Activated T-helper 1 cell treated with anti-CD3 and anti-CD28 coated beads, Interleukin-2, amount 50 U/mL, for 16 hours (primary cell): ENCODE measurements around the gene PTTG2.
"Not testable (repeated sequence)": the region's sequence is repeated elsewhere in the genome, so short reads cannot be mapped to it uniquely, and the experiment has no call there.

ENCODE experiments used
- DNase-seq, 2 donors: peaks; one replicate each; pipeline ENCODE4 v3.0.0-alpha.2; 2020; ENCODE audit warnings: low read depth in 1 of 2, low spot score in 1 of 2

The PTTG2 gene

DNA sequence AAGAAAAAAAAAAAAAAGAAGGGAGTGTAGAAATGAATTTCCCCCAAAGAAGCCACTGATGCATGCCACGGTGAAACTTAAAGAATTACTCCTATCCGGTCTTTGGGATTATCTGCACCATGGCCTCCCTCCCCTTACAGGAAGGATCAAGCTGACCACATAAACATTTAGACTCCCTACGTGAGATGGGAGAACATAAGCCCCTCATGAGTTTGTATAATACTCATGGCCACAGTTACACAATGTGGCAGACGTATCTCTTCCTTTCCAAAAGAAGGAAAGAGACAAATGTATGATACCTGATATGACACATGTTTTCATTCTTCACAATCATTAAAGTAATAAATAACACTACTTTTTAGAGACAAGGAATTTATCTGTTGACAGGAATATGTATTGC, 3.3 kb upstream of the PTTG2 start:
- no peak for DNase-seq

DNA sequence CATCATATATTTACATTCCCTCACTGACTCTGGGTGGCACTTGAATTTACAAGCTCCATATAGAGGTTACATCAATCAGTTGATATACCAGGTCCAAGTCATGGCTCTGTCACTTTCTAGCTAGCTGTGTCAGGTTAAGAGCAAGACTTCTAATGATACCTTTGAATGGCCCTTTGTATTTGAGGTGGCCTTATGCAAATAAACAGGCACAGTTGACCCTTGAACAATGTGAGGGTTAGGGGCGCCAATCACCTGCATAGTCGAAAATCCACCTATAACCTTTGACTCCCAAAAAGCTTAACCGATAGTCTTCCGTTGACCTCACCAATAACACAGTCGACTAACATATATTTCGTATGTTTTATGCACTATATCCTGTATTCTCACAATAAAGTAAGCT, 1.3 kb upstream of the PTTG2 start:
- DNase-seq: no peak

DNA sequence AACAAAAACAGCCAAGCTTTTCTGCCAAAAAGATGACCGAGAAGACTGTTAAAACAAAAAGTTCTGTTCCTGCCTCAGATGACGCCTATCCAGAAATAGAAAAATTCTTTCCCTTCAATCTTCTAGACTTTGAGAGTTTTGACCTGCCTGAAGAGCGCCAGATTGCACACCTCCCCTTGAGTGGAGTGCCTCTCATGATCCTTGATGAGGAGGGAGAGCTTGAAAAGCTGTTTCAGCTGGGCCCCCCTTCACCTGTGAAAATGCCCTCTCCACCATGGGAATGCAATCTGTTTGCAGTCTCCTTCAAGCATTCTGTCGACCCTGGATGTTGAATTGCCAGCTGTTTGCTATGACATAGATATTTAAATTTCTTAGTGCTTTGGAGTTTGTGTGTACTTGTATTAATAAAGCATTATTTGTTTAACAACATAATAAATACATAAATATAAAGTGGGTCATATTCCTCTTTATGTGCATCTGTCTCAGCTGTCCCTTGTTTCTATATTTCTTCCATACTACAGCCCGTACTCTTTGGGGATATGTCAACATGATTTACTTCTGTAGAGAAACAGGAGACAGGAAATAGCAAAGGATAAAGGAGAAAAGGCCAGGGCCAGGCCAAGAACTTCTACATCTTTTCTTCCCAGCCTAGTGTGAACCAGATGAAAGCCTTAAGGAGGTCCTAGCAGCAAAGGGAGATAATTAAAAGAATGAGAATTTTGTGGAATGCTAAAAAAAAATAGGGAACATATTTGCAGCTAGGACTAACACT, 667 bp downstream of the PTTG2 start:
- no peak for DNase-seq

DNA sequence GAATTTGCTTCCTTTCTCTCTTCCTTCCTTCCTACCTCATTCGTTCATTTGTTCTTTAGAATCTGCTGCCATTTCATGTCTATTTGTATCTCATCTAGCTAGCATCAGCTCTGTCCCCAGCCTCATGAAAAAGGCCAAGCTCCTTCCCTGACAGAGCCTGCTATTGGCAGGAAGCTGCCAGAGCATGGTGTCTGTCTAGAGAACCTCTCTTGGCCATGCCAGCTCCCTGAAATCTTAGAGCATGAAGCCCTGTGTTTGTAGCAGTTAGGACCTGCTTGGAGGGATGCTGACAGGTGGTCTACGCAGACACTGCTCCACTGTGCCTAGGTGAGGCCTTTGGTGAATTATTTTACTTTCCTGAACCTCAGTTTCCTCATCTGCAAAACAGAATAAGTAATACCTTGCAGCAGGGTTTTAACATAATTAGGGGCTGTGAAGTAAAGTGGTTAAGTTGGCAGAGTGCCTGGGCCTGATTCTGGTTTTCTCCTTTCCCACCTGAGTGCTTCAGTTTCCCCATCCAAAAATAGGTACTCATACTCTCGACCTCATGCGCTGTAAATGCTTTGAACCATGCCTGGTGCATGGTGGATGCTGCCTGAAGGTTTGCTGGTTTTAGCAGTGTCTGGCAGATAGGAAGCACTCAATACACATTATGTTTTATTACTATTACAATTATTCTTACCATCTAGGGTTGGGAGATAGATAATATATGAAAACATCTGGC, 4.7 kb downstream of the PTTG2 start:
- no peak for DNase-seq

DNA sequence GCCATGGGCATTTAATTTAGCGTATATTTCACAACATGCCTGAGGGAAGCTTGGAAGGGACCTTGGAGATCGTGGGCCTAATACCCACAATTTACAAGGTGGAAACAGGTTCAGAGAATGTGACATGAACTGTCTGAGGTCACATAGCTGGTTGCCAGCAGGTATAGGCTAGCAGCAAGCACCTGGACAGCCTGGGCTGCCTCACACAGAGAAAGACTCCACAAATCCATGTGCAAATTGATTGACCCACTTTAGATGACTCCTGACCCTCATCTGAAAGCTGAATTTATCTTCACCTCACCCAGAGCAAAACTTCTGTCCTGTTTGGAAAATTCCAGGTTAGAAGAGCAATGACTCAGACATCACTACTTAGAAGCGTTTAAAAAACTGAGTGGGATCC, 5.8 kb downstream of the PTTG2 start:
- DNase-seq: no peak

DNA sequence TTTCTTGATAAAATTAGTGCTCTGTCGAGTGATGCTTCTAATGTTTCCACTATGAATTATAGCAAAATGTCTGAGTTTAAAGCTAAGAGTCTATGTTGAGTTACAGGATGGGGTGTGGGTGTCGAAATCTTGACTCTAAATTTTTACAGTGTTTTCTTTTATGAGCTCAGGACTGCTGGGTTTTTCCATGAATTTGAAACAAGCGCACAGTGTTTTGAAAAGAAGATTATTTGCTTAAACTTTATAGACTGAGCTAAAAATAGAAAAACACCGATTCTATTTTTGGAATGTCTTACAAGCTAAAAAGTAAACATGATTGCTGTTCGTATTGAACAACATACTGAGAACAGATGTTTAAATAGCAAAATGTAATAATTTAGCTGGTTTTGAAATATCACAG, 7.5 kb downstream of the PTTG2 start:
- DNase-seq: no peak

DNA sequence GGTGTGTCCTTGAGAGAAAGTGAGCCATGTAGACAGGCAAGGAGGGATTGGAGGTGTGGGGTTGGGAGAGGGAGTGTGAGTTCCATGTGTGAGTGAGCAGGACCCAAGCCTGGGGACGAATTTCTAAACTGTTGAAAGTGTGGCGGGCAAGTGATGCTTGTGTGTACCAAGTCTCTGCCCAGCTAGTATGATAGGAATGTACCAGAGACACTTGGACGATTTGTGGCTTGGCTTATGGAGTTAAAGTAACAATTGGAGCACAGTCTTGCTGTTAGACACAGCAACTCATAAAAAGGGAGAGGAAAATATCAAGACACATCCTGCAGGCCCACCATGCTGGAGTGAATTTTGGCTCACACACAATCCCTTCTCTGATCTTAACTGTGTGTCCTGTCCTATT, 8.5 kb downstream of the PTTG2 start:
- no peak for DNase-seq

DNA sequence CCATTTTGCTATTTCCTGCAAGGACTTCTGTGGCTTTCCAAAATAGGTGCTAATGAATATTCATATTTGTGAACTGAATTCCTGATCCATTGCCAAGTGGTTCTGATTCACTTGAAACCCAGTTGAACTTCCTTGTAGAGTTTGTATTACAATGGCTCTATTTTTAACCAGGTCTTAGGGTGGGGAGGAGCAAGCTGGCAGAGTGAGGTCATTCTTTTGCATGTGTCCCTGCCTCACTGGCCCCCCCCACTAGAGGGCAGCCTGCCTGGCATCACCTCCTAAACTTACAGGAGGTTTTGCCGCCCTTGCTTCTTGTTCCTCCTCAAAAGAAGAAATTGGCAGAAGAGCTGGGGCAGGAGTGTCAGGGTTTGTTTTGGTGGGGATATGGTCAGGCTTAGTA, 10.5 kb downstream of the PTTG2 start:
- DNase-seq: peak in 1 of 2 donors; percentile 16

DNA sequence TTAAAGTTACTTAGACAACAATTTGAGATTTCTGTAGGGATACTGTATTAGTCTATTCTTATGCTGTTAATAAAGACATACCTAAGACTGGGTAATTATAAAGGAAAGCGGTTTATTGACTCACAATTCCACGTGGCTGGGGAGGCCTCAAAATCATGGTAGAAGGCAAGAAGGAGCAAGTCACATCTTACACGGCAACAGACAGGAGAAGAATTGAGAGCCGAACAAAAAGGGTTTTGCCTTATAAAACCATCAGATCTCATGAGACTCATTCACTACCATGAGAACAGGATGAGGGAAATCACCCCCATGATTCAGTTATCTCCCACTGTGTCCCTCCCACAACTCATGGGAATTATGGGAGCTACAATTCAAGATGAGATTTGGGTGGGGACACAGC, 11.0 kb downstream of the PTTG2 start:
- DNase-seq: no peak

DNA sequence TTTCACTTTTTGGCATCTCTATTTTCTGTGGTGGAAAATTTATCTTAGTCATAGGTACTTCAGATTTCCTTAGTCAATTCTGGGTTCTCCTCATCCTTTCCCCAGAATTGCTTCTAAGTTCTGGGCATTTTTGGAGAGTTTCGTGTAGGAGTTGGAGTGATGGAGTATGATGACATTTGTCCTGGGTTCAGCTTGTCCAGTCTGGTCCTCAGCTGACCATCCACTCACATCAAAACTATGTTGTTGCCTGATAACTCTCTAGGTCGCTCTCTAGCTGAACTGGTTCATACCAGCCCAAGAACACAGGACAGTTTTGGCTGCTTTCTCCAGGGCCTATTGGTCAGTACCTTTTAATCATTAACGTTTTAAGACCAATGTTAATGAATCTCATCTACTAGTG, 13.2 kb downstream of the PTTG2 start:
- DNase-seq: no peak

DNA sequence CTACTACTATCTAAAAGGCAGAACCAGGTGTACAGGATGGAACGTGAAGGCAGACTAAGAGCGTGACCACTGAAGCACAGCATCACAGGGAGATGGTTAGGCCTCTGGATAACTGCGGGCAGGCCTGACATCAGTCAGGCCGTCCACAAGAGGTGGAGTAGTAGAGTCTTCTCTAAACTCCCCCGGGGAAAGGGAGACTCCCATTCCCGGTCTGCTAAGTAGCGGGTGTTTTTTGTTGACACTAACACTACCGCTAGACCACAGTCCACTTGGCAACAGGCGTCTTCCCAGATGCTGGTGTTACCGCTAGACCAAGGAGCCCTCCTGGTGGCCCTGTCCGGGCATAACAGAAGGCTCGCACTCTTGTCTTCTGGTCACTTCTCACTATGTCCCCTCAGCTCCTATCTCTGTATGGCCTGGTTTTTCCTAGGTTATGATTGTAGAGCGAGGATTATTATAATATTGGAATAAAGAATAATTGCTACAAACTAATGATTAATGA, 15.2 kb downstream of the PTTG2 start:
- not testable (repeated sequence) for DNase-seq

DNA sequence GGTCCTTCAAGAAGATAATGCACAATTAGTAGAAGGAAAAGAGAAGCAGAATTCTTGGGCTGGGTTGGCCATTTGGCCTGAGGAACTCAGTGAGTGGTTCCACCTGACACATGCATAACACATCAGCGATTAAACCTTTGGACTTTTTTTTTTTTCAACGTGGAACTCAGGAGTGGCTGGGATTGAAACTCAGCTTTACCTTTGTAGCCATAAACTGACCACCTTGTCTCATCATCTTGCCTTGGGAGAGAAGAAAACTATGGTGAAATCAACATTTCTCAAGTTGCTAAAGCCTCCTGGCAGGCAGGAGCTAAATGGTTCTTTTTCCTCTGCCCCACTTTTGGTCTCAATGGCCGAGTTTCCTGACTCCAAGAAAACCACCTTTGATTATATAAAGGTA, 16.3 kb downstream of the PTTG2 start:
- no peak for DNase-seq

DNA sequence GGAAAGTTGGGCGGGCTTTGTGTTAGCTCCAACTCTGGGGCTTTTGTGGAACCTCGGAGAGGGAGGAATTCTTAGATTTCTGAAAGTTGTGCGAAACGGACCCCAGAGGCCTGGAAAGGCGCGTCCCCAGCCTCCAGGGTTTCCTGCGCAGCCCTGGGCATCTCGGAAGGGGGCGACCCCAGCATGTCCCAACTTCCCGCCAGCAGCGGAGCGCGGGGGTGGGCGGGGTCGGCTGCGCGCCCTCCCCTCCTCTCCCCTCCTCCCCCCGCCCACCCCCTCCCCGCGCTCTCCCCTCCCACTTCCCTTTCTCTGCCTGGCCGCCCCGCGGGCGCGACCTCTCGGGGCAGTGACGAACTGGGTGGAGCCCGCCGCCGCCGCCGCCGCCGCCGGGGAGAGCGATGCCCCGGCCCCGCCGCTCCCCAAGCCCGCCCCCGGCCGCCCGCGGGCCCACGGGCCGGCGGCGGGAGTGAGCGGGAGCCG, 16.8 kb downstream of the PTTG2 start:
- peak; percentile 56 to 63 for DNase-seq

DNA sequence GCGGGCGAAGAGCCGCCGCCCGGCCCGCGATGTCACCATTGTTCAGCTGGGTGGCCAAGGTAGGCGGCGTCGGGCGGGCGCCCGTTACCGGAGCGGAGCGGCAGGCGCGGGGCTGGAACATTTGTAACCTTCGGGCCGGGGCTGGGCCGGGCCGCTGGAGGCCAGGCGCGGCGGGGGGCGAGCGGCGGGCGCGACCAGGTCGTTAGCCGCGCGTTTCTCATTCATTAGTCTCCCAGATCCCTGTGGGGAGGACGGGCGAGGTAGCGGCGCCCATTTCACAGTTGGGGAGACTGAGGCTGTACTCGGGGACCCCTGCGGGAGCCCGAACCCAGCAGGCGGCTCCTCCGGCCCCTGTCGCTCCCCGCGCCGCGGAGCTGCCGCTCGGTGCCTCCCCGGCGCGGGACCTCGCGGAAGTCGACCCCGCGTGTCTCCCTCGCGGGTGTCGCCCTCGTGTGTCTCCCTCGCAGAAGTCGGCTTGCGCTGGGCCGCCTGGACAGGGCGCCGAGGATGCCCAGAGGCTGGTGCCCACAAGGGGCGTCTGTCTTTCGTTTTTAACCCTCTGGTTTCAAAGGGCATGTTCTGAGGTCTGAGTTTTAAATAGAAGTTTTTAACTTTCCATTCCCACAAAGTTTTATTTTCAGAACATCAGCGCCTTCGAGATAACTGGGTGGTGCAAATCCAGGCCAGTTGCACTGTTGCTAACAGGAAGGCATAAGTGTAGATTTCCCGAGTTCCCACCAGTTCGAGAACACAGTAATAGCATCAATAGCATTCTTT, 17.5 kb downstream of the PTTG2 start:
- DNase-seq: peak; percentile 46 to 59

DNA sequence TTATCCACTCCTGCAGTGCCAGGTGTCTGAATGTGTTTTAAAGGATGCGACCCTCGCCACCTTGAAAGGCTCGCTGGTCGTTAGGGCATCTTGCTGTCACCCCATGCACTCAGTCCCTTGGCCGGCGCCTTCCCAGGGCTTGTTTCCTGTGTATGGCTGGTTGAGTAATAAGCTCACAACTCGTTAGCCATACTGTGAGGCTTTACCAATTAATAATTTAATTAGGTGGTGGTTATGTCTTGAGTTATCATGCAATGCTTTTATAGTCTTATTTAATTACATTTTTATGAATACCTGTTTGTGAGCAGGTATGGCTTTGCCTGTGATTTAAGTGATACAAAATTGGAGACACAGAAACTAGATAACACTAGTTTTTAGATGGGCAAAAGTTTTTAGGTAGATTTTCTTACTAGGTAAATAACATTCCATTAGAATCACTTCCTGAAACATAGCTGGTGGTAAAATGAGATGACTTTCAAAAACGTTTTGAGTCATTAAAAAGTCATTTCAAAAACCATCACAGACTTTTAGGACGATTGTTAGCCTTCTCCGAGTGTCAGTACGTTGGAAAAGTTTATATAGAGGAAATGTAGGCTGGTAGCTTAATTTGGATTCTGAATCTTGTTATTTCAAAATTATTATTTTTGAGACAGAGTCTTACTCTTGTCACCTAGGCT, 18.2 kb downstream of the PTTG2 start:
- DNase-seq: peak in 1 of 2 donors; percentile 1

DNA sequence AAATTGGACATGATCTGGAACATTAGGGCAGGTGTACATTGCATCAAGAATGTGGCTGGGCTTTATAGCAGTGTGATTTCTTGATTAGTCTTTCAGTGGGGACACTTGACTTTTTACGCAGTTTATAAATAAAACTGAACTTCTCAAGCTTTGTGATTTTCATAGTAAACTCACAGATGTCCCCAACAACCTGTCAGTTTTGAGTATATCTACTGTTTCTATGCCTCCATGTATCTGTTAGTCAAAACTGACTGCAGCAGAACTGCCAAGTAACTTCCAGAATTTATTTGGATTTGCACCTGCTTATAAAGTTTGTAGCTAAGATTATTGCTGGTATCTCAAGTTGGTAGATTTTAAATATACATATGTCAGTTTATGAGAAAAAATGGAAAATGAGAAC, 20.0 kb downstream of the PTTG2 start:
- no peak for DNase-seq

DNA sequence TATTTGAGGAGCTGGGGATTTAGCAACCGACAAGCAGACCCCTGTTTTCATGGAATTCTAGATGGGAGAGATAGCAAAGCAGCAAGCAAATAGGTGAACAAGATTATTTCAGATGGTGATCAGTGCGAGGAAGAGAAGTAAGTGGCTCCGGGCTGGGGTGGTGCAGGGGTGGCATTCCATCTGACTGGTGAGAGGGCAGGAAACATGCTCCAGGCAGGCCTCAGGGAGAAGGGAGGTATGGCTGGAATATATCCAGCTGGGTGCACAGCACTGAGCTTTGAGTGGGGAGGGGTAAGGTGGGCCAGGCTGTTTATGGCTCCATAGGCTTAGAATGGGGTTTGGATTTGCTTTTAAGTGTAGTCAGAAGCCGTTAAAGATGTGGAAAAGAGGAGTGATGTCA, 21.2 kb downstream of the PTTG2 start:
- no peak for DNase-seq

DNA sequence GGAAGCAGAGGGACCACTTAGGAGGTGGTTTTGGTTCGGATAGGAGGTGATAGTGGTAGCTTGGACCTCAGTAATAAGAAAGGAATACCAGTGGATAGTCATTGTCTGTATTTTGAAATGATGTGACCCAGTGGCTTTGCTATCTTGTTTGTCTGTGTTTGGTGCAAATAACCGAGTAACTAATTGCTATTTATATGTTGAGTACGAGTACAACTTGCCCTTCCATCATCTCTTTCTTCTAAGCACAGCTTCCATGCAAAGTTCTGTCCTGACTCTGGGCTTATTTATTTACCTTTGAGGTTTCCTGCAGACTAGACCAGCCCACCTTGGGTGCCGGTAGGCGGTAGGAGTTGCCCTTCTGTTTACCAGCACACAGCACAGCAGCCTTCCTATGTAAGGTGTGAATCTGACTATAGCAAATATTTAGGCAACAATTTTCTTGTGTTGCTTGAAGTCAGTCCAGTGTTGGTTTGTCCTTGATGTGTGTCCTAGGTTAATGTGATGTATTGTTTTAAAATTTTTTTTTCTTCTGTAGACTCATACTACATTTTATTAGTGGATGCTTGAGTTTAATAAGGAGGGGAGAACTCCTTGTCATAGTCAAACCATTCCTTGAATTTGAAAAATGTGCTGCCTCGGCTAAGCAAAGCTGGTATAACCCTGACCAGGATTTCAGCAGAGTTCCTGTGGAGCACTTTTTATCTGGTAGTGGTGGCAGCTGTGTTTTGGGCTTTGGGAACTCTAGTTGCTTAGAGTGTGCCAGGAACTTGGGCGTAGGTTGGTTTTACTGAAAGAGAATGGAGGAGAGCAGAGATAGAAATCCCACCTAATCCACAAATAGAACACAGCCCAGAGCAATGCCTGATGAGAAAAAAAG, 21.9 kb downstream of the PTTG2 start:
- DNase-seq: no peak

DNA sequence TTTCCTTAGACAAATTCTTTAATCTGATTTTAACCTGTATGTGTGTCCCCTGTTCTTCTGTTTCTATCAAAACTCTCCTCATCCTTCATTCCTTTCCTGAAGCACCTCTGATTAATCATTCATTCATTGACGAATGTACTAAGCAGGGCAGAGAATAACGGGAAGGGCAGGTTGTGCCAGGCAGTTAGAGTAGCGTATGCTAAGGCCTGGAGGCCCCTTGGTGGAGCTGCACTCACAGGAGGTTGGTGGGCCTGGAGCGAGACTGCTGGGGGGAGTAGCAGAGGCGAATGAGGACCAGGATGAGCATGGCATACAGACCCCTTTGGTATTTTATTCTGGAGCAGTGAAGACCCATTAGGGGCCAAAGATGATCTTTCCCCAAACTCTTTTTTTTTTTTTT, 22.5 kb downstream of the PTTG2 start:
- no peak for DNase-seq

DNA sequence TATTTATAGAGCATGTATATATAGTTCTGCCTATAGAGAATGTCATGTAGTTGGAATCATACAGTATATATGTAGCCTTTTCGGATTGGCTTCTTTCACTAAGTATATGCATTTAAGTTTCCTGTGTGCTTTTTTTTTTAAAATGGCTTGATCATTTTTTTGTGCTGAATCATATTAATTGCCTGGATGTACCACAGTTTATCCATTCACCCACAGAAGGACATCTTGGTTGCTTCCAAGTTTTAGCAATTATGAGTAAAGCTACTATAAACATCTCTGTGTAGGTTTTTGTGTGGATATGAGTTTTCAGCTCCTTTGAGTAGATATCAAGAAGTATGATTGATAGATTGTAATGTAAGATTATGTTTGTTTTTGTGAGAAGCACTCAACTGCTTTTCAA, 23.8 kb downstream of the PTTG2 start:
- DNase-seq: no peak
